ENCODE results near the gene GORASP1.

The GORASP1 gene

GRCh38 chr3:39147711-39148434 lies 40.4 kb upstream of the GORASP1 start:
- Histone ChIP-seq H3K4me1 (ENCODE audit: control insufficient read depth in 1 of 2, insufficient read depth in 2 of 2, low read length in 2 of 2) (peaks cover 52 to 58% of the 10 kb centered on the region in 2 donors), H3K9me3 (ENCODE audit: control insufficient read depth in 1 of 2, low read length in 2 of 2) (no peaks in the 10 kb centered on the region), H3K27ac (ENCODE audit: low read length) (peak overlapping the region; percentile 95), H3K4me3 (ENCODE audit: low read depth in 1 of 2, low read length in 2 of 2) (peak overlapping the region; percentile 63 to 88), H3K36me3 (ENCODE audit: control insufficient read depth in 1 of 2, insufficient read depth in 2 of 2, low read length in 2 of 2) (peaks cover 43 to 51% of the 10 kb centered on the region in 2 donors), H3K27me3 (ENCODE audit: low read depth, low read length) (no peaks in the 10 kb centered on the region)

- Histone ChIP-seq H3K36me3 (ENCODE audit: control insufficient read depth in 1 of 2, insufficient read depth in 2 of 2, low read length in 2 of 2) (peaks cover 52 to 53% of the 10 kb centered on the region in 2 donors), H3K4me1 (ENCODE audit: control insufficient read depth in 1 of 2, insufficient read depth in 2 of 2, low read length in 2 of 2) (peaks cover 61 to 68% of the 10 kb centered on the region in 2 donors), H3K9me3 (ENCODE audit: control insufficient read depth in 1 of 2, low read length in 2 of 2) (no peaks in the 10 kb centered on the region), H3K4me3 (ENCODE audit: low read depth in 1 of 2, low read length in 2 of 2) (peak overlapping the region; percentile 63 to 88), H3K27me3 (ENCODE audit: low read depth, low read length) (no peaks in the 10 kb centered on the region), H3K27ac (ENCODE audit: low read length) (peak overlapping the region; percentile 95)
These were observed 39.5 kb upstream of the GORASP1 start for GRCh38 chr3:39146611-39147591.

GRCh38 chr3:39146083-39146501 lies 38.7 kb upstream of the GORASP1 start:
- H3K9me3 ChIP-seq (ENCODE audit: control insufficient read depth in 1 of 2, low read length in 2 of 2) = no peaks in the 10 kb centered on the region
- H3K27ac ChIP-seq (ENCODE audit: low read length) = peak overlapping the region; percentile 95
- H3K4me3 ChIP-seq (ENCODE audit: low read depth in 1 of 2, low read length in 2 of 2) = no peak overlapping the region
- H3K4me1 ChIP-seq (ENCODE audit: control insufficient read depth in 1 of 2, insufficient read depth in 2 of 2, low read length in 2 of 2) = peaks cover 69 to 76% of the 10 kb centered on the region in 2 donors
- peaks cover 51 to 61% of the 10 kb centered on the region in 2 donors for H3K36me3 ChIP-seq (ENCODE audit: control insufficient read depth in 1 of 2, insufficient read depth in 2 of 2, low read length in 2 of 2)
- H3K27me3 ChIP-seq (ENCODE audit: low read depth, low read length) = no peaks in the 10 kb centered on the region

GRCh38 chr3:39144748-39145380 lies 37.4 kb upstream of the GORASP1 start:
- Histone ChIP-seq H3K4me3 (ENCODE audit: low read depth in 1 of 2, low read length in 2 of 2) (no peak overlapping the region), H3K27ac (ENCODE audit: low read length) (no peak overlapping the region), H3K36me3 (ENCODE audit: control insufficient read depth in 1 of 2, insufficient read depth in 2 of 2, low read length in 2 of 2) (peaks cover 52 to 64% of the 10 kb centered on the region in 2 donors), H3K27me3 (ENCODE audit: low read depth, low read length) (no peaks in the 10 kb centered on the region), H3K4me1 (ENCODE audit: control insufficient read depth in 1 of 2, insufficient read depth in 2 of 2, low read length in 2 of 2) (peaks cover 63 to 71% of the 10 kb centered on the region in 2 donors), H3K9me3 (ENCODE audit: control insufficient read depth in 1 of 2, low read length in 2 of 2) (no peaks in the 10 kb centered on the region)

GRCh38 chr3:39144095-39144747 lies 36.8 kb upstream of the GORASP1 start:
- Histone ChIP-seq H3K9me3 (ENCODE audit: control insufficient read depth in 1 of 2, low read length in 2 of 2) (no peaks in the 10 kb centered on the region), H3K27ac (ENCODE audit: low read length) (no peak overlapping the region), H3K27me3 (ENCODE audit: low read depth, low read length) (no peaks in the 10 kb centered on the region), H3K4me3 (ENCODE audit: low read depth in 1 of 2, low read length in 2 of 2) (no peak overlapping the region), H3K36me3 (ENCODE audit: control insufficient read depth in 1 of 2, insufficient read depth in 2 of 2, low read length in 2 of 2) (peaks cover 52 to 64% of the 10 kb centered on the region in 2 donors), H3K4me1 (ENCODE audit: control insufficient read depth in 1 of 2, insufficient read depth in 2 of 2, low read length in 2 of 2) (peaks cover 58 to 70% of the 10 kb centered on the region in 2 donors)

- Histone ChIP-seq H3K27me3 (ENCODE audit: low read depth, low read length) (no peaks in the 10 kb centered on the region), H3K27ac (ENCODE audit: low read length) (no peak overlapping the region), H3K36me3 (ENCODE audit: control insufficient read depth in 1 of 2, insufficient read depth in 2 of 2, low read length in 2 of 2) (peaks cover 52 to 64% of the 10 kb centered on the region in 2 donors), H3K4me3 (ENCODE audit: low read depth in 1 of 2, low read length in 2 of 2) (no peak overlapping the region), H3K9me3 (ENCODE audit: control insufficient read depth in 1 of 2, low read length in 2 of 2) (no peaks in the 10 kb centered on the region), H3K4me1 (ENCODE audit: control insufficient read depth in 1 of 2, insufficient read depth in 2 of 2, low read length in 2 of 2) (peaks cover 48 to 65% of the 10 kb centered on the region in 2 donors)
These were observed 35.8 kb upstream of the GORASP1 start for GRCh38 chr3:39143051-39143885.

GRCh38 chr3:39142067-39142466 lies 34.6 kb upstream of the GORASP1 start:
- no peaks in the 10 kb centered on the region for H3K9me3 ChIP-seq (ENCODE audit: control insufficient read depth in 1 of 2, low read length in 2 of 2)
- H3K4me1 ChIP-seq (ENCODE audit: control insufficient read depth in 1 of 2, insufficient read depth in 2 of 2, low read length in 2 of 2) = peaks cover 37 to 53% of the 10 kb centered on the region in 2 donors
- H3K27me3 ChIP-seq (ENCODE audit: low read depth, low read length) = no peaks in the 10 kb centered on the region
- H3K27ac ChIP-seq (ENCODE audit: low read length) = peak overlapping the region; percentile 47
- no peak overlapping the region for H3K4me3 ChIP-seq (ENCODE audit: low read depth in 1 of 2, low read length in 2 of 2)
- peaks cover 61 to 68% of the 10 kb centered on the region in 2 donors for H3K36me3 ChIP-seq (ENCODE audit: control insufficient read depth in 1 of 2, insufficient read depth in 2 of 2, low read length in 2 of 2)

- Histone ChIP-seq H3K27ac (ENCODE audit: low read length) (peak overlapping the region; percentile 47), H3K36me3 (ENCODE audit: control insufficient read depth in 1 of 2, insufficient read depth in 2 of 2, low read length in 2 of 2) (peaks cover 63 to 65% of the 10 kb centered on the region in 2 donors), H3K4me1 (ENCODE audit: control insufficient read depth in 1 of 2, insufficient read depth in 2 of 2, low read length in 2 of 2) (peaks cover 32 to 46% of the 10 kb centered on the region in 2 donors), H3K4me3 (ENCODE audit: low read depth in 1 of 2, low read length in 2 of 2) (no peak overlapping the region), H3K9me3 (ENCODE audit: control insufficient read depth in 1 of 2, low read length in 2 of 2) (no peaks in the 10 kb centered on the region), H3K27me3 (ENCODE audit: low read depth, low read length) (no peaks in the 10 kb centered on the region)
These were observed 34.0 kb upstream of the GORASP1 start for GRCh38 chr3:39141171-39141995.

GRCh38 chr3:39140341-39140971 lies 33.0 kb upstream of the GORASP1 start:
- Histone ChIP-seq H3K4me1 (ENCODE audit: control insufficient read depth in 1 of 2, insufficient read depth in 2 of 2, low read length in 2 of 2) (peaks cover 24 to 37% of the 10 kb centered on the region in 2 donors), H3K4me3 (ENCODE audit: low read depth in 1 of 2, low read length in 2 of 2) (no peak overlapping the region), H3K9me3 (ENCODE audit: control insufficient read depth in 1 of 2, low read length in 2 of 2) (no peaks in the 10 kb centered on the region), H3K36me3 (ENCODE audit: control insufficient read depth in 1 of 2, insufficient read depth in 2 of 2, low read length in 2 of 2) (peaks cover 55 to 56% of the 10 kb centered on the region in 2 donors), H3K27me3 (ENCODE audit: low read depth, low read length) (no peaks in the 10 kb centered on the region), H3K27ac (ENCODE audit: low read length) (no peak overlapping the region)
